ENCODE results near the gene SEPTIN1.

GRCh38 chr16:30378236-30379157, 3.9 kb downstream of the SEPTIN1 start:
- TF ChIP-seq YY1 (IDR thresholded peaks at IDR 0.05; ENCODE audit: insufficient read depth, insufficient read length) (no peak), ZNF274 (IDR thresholded peaks at IDR 0.05; ENCODE audit: low read depth, low read length) (no peak)

All from NT2/D1 (cell line).